ENCODE data around the gene DXO. TPM values are rescaled to one million over a fixed set of nuclear protein-coding genes. Genes with fewer than 3 reads are reported as not detected.

The DXO gene
- total RNA-seq, 2 experiments from 2014 or later = 13.0 to 13.1 TPM

DNA sequence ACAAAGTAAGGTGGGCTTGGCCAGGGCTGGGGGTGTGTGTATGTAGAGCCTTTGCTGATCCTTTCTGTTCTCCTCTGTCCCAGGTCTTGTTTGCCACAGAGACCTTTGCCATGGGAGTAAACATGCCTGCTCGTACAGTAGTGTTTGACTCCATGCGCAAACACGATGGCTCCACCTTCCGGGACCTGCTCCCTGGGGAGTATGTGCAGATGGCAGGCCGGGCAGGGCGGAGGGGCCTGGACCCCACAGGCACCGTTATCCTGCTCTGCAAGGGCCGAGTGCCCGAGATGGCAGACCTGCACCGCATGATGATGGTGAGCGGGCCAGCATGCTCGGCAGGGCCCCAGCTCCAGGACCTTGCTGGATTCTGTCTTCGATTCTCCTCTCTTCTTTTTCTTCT, 6.2 kb downstream of the DXO start:
- no peak overlapping the region for H3K27ac Mint-ChIP-seq
- peaks cover 24% of the 10 kb centered on the region for H3K4me1 Mint-ChIP-seq (ENCODE audit: low read depth)
- TF ChIP-seq, protein P1, sequence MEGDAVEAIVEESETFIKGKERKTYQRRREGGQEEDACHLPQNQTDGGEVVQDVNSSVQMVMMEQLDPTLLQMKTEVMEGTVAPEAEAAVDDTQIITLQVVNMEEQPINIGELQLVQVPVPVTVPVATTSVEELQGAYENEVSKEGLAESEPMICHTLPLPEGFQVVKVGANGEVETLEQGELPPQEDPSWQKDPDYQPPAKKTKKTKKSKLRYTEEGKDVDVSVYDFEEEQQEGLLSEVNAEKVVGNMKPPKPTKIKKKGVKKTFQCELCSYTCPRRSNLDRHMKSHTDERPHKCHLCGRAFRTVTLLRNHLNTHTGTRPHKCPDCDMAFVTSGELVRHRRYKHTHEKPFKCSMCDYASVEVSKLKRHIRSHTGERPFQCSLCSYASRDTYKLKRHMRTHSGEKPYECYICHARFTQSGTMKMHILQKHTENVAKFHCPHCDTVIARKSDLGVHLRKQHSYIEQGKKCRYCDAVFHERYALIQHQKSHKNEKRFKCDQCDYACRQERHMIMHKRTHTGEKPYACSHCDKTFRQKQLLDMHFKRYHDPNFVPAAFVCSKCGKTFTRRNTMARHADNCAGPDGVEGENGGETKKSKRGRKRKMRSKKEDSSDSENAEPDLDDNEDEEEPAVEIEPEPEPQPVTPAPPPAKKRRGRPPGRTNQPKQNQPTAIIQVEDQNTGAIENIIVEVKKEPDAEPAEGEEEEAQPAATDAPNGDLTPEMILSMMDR (IDR thresholded peaks at IDR 0.05) = no peak
- intact Hi-C loops (cut with micrococcal nuclease) = no loop called here
- no peak overlapping the region for H3K4me3 Mint-ChIP-seq
- ChIA-PET CTCF (interaction anchor here (0.7 to 4.2 kb wide), 2 partner anchors 14 to 196 kb away, joined by 3 to 16 read pairs; no protein-coding TSS in a partner anchor), POLR2A (interaction anchor here (2.0 kb wide), 1 partner anchor 9 kb away, joined by 5 read pairs; no protein-coding TSS in a partner anchor)
- peaks cover 45% of the 10 kb centered on the region for H3K36me3 Mint-ChIP-seq (ENCODE audit: low read depth)
- no peak for DNase-seq
- no peak for ATAC-seq
- H3K27me3 Mint-ChIP-seq = no peaks in the 10 kb centered on the region
- H3K9me3 Mint-ChIP-seq = no peaks in the 10 kb centered on the region

DNA sequence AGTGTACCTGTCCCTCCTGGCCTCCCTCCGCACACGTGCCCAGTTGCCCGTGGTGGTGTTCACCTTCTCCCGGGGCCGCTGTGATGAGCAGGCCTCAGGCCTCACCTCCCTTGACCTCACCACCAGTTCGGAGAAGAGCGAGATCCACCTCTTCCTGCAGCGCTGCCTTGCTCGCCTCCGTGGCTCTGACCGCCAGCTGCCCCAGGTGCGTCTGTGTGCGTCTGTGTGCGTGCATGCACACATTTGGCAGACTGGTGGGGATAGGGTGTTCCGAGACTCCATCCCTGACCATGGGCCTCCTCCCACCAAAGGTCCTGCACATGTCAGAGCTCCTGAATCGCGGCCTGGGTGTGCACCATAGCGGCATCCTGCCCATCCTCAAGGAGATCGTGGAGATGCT, 8.0 kb downstream of the DXO start:
- no peak overlapping the region for H3K4me3 Mint-ChIP-seq
- H3K27ac Mint-ChIP-seq = no peak overlapping the region
- no peak for ATAC-seq
- no peaks in the 10 kb centered on the region for H3K9me3 Mint-ChIP-seq
- POLR2A ChIA-PET = interaction anchor here (2.0 kb wide), 1 partner anchor 11 kb away, joined by 5 read pairs; no protein-coding TSS in a partner anchor
- no peak for DNase-seq
- peaks cover 23% of the 10 kb centered on the region for H3K4me1 Mint-ChIP-seq (ENCODE audit: low read depth)
- intact Hi-C loops (cut with micrococcal nuclease) = no loop called here
- no peaks in the 10 kb centered on the region for H3K27me3 Mint-ChIP-seq
- CTCF ChIA-PET = interaction anchor here (2.6 kb wide), 1 partner anchor 12 kb away, joined by 7 read pairs; no protein-coding TSS in a partner anchor
- H3K36me3 Mint-ChIP-seq (ENCODE audit: low read depth) = peaks cover 41% of the 10 kb centered on the region
- TF ChIP-seq, protein P1 (IDR thresholded peaks at IDR 0.05) = no peak

DNA sequence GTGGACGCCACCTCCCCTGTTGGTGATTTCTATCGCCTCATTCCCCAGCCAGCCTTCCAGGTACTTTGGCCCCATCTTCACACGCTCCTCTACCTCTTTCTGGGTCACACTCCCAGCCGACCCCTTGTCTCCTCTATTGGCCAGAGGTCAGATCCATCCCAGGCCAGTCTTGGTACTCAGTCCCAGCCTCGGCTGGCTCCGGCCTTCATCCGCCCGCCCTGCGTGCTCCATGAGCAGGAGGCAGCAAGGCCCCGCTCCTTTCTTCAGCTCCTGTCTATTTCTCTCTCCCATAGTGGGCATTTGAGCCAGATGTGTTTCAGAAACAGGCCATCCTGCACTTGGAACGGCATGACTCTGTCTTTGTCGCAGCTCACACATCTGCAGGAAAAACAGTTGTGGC, 10.3 kb downstream of the DXO start:
- intact Hi-C loops (cut with micrococcal nuclease) = no loop called here
- POLR2A ChIA-PET = interaction anchor here (0.7 to 1.7 kb wide), 3 partner anchors 9 to 427 kb away, joined by 3 to 7 read pairs (median 5); partner anchors contain the start of gene DXO
- CTCF ChIA-PET = interaction anchor here (2.6 kb wide), 1 partner anchor 9 kb away, joined by 7 read pairs; no protein-coding TSS in a partner anchor
- ATAC-seq (no peak), DNase-seq (no peak)
- no peaks in the 10 kb centered on the region for H3K27me3 Mint-ChIP-seq
- H3K4me1 Mint-ChIP-seq (ENCODE audit: low read depth) = peaks cover 35% of the 10 kb centered on the region
- TF ChIP-seq, protein P1 (IDR thresholded peaks at IDR 0.05) = no peak
- H3K27ac Mint-ChIP-seq = peak overlapping the region; percentile 38
- no peaks in the 10 kb centered on the region for H3K9me3 Mint-ChIP-seq
- peaks cover 32% of the 10 kb centered on the region for H3K36me3 Mint-ChIP-seq (ENCODE audit: low read depth)
- no peak overlapping the region for H3K4me3 Mint-ChIP-seq

DNA sequence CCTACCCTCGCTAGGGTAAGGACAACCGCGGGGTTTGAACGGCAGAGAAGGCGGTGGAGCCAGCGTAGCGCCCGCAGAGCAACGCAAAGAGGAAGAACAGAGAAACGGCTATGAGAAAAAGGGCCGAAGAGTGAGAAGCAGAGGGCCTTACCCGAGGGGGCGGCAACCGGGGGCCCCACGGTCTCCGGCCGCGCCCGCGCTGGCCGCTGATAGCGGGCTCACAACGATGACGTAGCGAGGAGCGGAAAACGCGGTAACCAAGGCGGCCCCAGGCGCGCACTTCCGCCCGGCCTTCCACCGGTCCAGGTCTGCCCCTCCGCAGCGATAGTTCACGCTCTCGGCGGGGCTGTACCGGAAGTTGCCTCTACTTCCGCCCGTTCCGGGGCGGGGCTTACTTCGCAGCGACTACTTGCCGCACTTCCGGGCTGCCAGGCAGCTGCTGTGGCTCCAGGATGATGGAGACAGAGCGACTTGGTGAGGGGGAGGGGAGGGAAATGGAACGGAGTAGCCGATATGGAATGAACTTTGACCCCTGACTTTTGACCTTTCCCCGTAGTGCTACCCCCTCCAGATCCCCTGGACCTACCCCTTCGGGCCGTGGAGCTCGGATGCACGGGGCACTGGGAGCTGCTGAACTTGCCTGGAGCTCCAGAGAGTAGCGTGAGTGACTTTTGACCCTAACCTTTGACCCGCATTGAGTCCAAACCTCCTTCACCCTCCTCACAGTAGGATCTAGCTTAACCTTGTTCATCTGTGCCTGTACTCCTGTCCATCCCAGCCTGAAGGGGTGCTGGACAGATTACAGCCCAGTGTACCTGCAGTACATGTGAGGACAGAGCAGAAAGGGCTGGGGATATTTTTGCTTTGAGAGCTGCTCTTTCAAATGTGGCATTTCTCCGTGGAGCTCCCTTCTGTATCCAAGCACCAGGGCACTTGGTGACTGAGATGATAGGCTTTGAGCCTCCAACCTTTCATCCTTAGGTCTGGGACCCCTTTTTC, 12.9 kb downstream of the DXO start, which contains the start of the genes NELFE and SKIC2:
NELFE (minus strand) TSS at position 231 of the 999 bp plus-strand sequence. CDS start 525 bp downstream, outside the sequence.
SKIC2 (plus strand) TSS at position 435 of the 999 bp plus-strand sequence; CDS start at position 453, 18 bp downstream.
- POLR2A ChIA-PET = interaction anchor here (0.6 to 5.4 kb wide), 8 partner anchors 9 to 908 kb away, joined by 3 to 85 read pairs (median 4); partner anchors contain the start of genes DXO and ZBTB12
- Mint-ChIP-seq H3K27ac (peak within 1 kb of the TSS; percentile 98), H3K4me1 (ENCODE audit: low read depth) (peaks cover 35% of the 10 kb centered on the region), H3K9me3 (no peaks in the 10 kb centered on the region), H3K27me3 (no peaks in the 10 kb centered on the region), H3K4me3 (peak within 1 kb of the TSS; percentile 98), H3K36me3 (ENCODE audit: low read depth) (peaks cover 37% of the 10 kb centered on the region)
- intact Hi-C loops (cut with micrococcal nuclease) = no loop called here
- TF ChIP-seq, protein P1 (IDR thresholded peaks at IDR 0.05) = no peak
- ATAC-seq (peak; percentile 99), DNase-seq (peak; percentile 98)
- CTCF ChIA-PET = interaction anchor here (0.6 to 1.4 kb wide), 5 partner anchors 13 to 669 kb away, joined by 3 to 4 read pairs (median 3); partner anchors contain the start of gene DXO

All from activated CD8-positive, alpha-beta T cell treated with anti-CD3 and anti-CD28 coated beads for 36 hours (primary cell).